Measurements from ENCODE around the gene TMEM151B. TPM values are rescaled to one million over a fixed set of nuclear protein-coding genes. Genes with fewer than 3 reads are reported as not detected.

The TMEM151B gene
- total and polyA plus RNA-seq, 9 of the 15 experiments (the other 6 are each of a cell fraction or from before 2014, with no cell fraction given), result not detected

- TF ChIP-seq TFAP4 (CRISPR knock-in tag; IDR thresholded peaks at IDR 0.05; ENCODE audit: borderline replicate concordance) (no peak; the same call in 1 of the 2 replicates), MEF2A (IDR thresholded peaks at IDR 0.05; ENCODE audit: control insufficient read depth, low read depth, low read length) (peak; percentile 85), ZNF184 (CRISPR knock-in tag; IDR thresholded peaks at IDR 0.05) (no peak), PURB (CRISPR knock-in tag; IDR thresholded peaks at IDR 0.05; ENCODE audit: low read depth) (no peak), NR4A1 (CRISPR knock-in tag; IDR thresholded peaks at IDR 0.05) (no peak), NR4A1 (tag; IDR thresholded peaks at IDR 0.05) (peak; percentile 30; the same call in 1 of the 2 replicates), NEUROD1 (IDR thresholded peaks at IDR 0.05; ENCODE audit: borderline replicate concordance, low read depth, low read length, partially characterized antibody) (peak; percentile 96), PRMT5 (CRISPR knock-in tag; IDR thresholded peaks at IDR 0.05) (no peak), TEAD2 (tag; IDR thresholded peaks at IDR 0.05) (no peak), CBFA2T3 (IDR thresholded peaks at IDR 0.05) (no peak), NELFE (IDR thresholded peaks at IDR 0.05; ENCODE audit: insufficient read depth, insufficient read length) (peak; percentile 95), PHB2 (IDR thresholded peaks at IDR 0.05; ENCODE audit: low read depth) (peak; percentile 75), HMGXB4 (CRISPR knock-in tag; IDR thresholded peaks at IDR 0.05) (peak; percentile 67; the same call in 1 of the 2 replicates), HDGF (IDR thresholded peaks at IDR 0.05) (no peak), SMARCA5 (IDR thresholded peaks at IDR 0.05) (peak; percentile 98), STAT5A (IDR thresholded peaks at IDR 0.05; ENCODE audit: borderline replicate concordance, low read length) (peak; percentile 73; the same call in 1 of the 2 replicates), NUFIP1 (IDR thresholded peaks at IDR 0.05; ENCODE audit: partially characterized antibody) (peak; percentile 80), SAP30 (IDR thresholded peaks at IDR 0.05; ENCODE audit: borderline replicate concordance, insufficient read depth, low read depth, low read length, poor library complexity, severe bottlenecking) (no peak), ZNF3 (CRISPR knock-in tag; IDR thresholded peaks at IDR 0.05) (0 out of 2 replicates have a peak, but pooled peaks have one; percentile 37)
- TF ChIP-seq, protein P1, sequence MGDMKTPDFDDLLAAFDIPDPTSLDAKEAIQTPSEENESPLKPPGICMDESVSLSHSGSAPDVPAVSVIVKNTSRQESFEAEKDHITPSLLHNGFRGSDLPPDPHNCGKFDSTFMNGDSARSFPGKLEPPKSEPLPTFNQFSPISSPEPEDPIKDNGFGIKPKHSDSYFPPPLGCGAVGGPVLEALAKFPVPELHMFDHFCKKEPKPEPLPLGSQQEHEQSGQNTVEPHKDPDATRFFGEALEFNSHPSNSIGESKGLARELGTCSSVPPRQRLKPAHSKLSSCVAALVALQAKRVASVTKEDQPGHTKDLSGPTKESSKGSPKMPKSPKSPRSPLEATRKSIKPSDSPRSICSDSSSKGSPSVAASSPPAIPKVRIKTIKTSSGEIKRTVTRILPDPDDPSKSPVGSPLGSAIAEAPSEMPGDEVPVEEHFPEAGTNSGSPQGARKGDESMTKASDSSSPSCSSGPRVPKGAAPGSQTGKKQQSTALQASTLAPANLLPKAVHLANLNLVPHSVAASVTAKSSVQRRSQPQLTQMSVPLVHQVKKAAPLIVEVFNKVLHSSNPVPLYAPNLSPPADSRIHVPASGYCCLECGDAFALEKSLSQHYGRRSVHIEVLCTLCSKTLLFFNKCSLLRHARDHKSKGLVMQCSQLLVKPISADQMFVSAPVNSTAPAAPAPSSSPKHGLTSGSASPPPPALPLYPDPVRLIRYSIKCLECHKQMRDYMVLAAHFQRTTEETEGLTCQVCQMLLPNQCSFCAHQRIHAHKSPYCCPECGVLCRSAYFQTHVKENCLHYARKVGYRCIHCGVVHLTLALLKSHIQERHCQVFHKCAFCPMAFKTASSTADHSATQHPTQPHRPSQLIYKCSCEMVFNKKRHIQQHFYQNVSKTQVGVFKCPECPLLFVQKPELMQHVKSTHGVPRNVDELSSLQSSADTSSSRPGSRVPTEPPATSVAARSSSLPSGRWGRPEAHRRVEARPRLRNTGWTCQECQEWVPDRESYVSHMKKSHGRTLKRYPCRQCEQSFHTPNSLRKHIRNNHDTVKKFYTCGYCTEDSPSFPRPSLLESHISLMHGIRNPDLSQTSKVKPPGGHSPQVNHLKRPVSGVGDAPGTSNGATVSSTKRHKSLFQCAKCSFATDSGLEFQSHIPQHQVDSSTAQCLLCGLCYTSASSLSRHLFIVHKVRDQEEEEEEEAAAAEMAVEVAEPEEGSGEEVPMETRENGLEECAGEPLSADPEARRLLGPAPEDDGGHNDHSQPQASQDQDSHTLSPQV (IDR thresholded peaks at IDR 0.05), result no peak
- TF ChIP-seq, protein P2, sequence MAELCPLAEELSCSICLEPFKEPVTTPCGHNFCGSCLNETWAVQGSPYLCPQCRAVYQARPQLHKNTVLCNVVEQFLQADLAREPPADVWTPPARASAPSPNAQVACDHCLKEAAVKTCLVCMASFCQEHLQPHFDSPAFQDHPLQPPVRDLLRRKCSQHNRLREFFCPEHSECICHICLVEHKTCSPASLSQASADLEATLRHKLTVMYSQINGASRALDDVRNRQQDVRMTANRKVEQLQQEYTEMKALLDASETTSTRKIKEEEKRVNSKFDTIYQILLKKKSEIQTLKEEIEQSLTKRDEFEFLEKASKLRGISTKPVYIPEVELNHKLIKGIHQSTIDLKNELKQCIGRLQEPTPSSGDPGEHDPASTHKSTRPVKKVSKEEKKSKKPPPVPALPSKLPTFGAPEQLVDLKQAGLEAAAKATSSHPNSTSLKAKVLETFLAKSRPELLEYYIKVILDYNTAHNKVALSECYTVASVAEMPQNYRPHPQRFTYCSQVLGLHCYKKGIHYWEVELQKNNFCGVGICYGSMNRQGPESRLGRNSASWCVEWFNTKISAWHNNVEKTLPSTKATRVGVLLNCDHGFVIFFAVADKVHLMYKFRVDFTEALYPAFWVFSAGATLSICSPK (IDR thresholded peaks at IDR 0.05; ENCODE audit: borderline replicate concordance), result peak; percentile 97
These were observed 23.4 kb upstream of the TMEM151B start, which contains the start of gene HSP90AB1 (continued) for GRCh38 chr6:44246663-44247337.

Data from K562 (cell line).